HG03280 (cell line): Measurements from ENCODE around the gene MTMR8.
"Not testable (repeated sequence)": the region's sequence is repeated elsewhere in the genome, so short reads cannot be mapped to it uniquely, and the experiment has no call there.

Experiments
- ATAC-seq: cut with Tn5 transposase; IDR thresholded peaks from one replicate; pipeline ENCODE4 v1.9.1; 2021; ENCODE audit warnings: mild to moderate bottlenecking, moderate library complexity; ENCODE audit not compliant: unreplicated experiment

MTMR8 gene

GRCh38 chrX:64394874-64395567 is at the start of gene MTMR8:
Gene MTMR8, minus strand, starts transcription at chrX:64395452. Its CDS starts 89 bp downstream, at chrX:64395363.
- peak; percentile 98 for ATAC-seq

- no peak for ATAC-seq
Observed at GRCh38 chrX:64439551-64439950, 44.3 kb upstream of the MTMR8 start.

GRCh38 chrX:64437665-64438064 is 42.4 kb upstream of the MTMR8 start:
- ATAC-seq = no peak

DNA sequence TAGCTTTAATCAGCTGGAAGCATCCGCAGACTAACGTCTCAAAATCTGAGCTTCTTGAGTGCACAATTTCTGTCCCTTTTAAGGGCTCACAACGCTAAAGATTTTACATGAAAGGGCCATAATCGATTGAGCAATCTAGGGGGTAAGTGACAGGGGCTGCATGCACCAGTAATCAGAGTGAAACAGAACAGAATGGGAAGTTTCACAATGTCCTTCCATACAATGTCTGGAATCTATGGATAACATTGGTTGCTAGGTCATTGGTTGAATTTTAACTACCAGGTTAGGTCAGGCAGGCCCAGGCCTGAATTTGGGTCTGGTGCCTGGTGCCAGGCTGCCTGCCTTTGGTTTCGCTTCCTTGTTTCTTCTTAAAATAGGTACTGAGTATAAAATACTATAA is 42.0 kb upstream of the MTMR8 start:
- no peak for ATAC-seq

DNA sequence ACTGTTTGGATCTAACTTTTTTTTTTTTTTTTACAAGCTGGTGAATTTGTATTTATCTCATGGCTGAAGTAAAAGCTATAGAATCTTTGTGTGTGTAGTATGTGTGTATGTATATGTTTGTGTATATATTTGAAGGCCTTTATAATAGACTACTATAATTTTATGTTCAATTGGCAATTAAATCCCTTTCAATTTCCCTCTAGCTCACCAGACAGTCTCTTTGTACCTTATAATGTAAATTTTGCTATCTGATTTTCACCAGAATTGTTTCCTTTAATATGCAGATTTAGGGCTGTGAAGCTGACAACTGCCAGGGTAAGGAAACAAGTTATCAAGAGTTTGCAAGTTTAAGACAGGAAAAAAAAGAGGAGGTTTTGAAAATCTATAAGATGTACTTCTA is 33.1 kb upstream of the MTMR8 start:
- ATAC-seq = no peak

- ATAC-seq = peak; percentile 89
Observed at GRCh38 chrX:64427787-64428186, 32.5 kb upstream of the MTMR8 start.

DNA sequence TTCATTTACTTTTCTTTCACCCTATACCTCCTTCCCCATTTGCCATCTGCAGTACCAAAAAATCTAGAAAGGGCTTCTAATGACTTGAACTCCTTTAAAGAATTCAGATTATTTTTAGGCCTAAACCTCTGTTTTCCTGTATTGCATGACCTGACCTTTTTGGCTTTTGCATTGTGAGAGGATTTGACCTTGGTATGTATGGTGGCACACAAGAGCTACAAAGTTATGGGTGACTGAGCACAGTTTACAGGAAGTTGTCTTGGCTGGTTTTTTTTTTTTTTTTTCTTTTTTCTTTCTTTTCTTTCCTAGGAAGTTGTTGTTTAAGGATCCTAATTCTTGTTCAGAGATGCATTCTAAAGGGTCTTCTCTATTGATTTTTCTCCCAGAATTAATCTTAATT is 32.0 kb upstream of the MTMR8 start:
- ATAC-seq = no peak

- not testable (repeated sequence) for ATAC-seq
Observed at GRCh38 chrX:64409730-64410129, 14.5 kb upstream of the MTMR8 start.

DNA sequence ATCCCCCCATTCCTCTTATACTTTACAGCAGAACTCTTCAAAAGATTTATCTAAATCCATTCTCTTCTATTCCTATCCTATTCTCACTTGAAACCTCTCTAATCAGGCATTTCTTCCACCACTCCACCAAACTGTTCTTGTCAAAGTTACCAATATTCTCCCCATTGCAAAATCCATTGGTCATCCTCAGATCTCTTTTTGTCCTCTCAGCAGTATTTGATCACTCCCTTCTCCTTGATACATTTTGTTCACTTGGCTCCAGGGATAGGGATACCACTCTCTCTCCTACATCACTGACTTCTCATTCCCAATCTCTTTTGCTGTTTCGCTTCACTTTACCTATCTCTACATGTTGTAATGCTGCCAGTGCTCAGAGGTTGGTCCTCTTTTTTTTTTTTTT is 2.8 kb upstream of the MTMR8 start:
- ATAC-seq = no peak

DNA sequence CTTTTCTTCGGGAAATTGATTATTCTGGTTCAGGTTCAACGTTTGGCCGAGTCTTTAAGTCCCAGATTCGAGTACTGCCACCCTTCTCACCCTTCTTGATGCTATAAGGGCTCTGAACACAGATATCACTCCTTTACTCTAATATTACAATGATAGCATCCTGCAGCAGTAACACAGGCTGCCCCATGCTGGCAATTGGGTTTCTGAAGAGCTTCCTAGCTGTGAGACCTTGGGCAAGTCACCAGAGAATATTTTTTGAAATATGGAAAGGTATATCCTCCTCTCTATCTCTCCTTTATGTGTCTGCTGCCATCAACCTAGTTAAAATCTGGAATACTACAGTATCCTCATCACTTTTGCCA is 297 bp upstream of the MTMR8 start:
- peak; percentile 32 for ATAC-seq

- ATAC-seq = no peak
Observed at GRCh38 chrX:64394059-64394873, 986 bp downstream of the MTMR8 start.

- ATAC-seq = no peak
Observed at GRCh38 chrX:64389489-64389888, 5.8 kb downstream of the MTMR8 start.

- not testable (repeated sequence) for ATAC-seq
Observed at GRCh38 chrX:64380789-64381188, 14.5 kb downstream of the MTMR8 start.

DNA sequence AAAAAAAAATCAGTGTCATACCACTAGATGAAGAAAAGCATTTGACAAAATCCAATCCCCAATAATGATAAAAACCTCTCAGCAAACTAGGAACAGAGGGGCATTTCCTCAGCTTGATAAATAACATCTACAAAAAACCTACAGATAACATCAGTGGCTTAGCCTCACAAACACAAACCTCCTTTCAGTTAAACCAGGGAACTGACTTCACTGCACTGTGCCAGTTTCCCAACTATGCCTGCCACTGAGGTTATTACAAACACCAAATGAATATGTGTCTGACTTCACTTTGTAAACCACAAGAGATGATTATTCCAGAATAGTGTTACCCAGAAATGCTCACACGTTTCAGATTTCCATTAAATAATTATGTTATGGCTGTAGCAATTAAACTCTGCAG is 15.3 kb downstream of the MTMR8 start:
- ATAC-seq = no peak

DNA sequence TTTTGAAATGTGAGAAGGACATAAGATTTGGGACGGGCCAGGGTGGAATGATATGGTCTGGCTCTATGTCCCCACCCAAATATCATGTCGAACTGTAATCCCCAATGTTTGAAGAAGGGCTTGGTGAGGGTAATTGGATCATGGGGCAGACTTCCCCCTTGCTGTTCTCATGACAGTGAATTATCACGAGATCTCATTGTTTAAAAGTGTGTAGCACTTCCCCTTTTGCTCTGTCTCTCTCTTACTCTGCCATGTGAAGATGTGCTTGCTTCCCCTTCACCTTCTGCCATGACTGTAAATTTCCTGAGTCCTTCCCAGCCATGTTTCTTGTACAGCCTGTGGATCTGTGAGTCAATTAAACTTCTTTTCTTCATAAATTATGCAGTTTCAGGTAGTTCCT is 17.5 kb downstream of the MTMR8 start:
- ATAC-seq = no peak

- no peak for ATAC-seq
Observed at GRCh38 chrX:64352081-64352480, 43.2 kb downstream of the MTMR8 start.

- ATAC-seq = no peak
Observed at GRCh38 chrX:64350521-64350920, 44.7 kb downstream of the MTMR8 start.

DNA sequence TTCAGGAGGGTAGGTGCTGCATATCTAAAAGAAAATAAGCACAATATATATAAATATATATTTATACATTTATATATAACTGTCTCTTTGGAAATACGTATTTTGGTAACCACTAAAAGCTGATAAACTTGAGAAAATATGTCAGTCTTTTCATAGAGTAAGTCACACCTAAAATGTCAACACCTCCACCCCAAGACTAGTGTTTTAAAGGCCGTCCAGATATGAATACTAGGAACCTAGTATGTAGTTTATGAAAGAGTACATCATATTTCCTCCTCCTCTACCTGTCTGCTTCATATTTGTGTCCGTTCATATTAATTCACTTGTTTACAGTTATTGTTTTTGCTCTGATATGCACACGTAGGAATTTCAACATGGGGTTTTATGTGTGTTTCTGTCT is 45.2 kb downstream of the MTMR8 start:
- no peak for ATAC-seq

DNA sequence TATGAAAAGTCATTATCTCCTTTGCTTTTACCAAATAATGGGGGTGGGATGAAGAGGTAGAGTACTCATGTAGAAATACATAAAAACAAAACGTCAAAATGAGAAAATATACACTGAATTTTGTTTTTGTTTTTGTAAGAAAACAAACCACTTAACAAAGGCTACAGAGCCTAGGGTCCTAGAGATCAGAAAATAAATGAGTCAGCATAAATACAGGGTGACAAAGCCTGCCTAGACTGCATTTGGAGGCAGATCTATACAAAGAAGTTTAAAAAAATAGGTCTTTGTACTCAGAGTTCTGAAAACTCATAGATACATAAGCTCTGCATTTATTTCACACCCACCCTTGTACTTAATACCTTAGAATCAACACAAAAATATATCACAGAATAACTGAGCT is 52.4 kb downstream of the MTMR8 start:
- ATAC-seq = no peak

- ATAC-seq = no peak
Observed at GRCh38 chrX:64338296-64338695, 57.0 kb downstream of the MTMR8 start.

DNA sequence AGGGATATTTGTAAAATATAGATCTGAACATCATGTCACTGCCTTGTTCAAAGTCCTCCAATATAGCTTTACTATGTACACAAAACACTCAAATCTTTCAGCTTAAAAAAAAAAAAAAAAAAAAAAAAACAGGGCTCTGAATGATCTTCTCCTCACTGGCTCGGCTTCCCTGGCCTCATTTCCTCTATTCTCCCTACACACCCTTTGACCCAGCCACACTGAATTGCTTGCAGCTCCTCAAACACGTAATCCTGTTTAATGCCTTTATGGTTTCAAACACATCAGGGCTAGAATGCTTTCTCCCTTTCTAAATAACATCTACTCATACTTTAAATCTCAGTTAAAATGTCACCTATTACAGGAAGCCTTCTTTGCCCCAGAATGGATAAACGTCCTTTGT is 60.8 kb downstream of the MTMR8 start:
- ATAC-seq = no peak

- ATAC-seq = no peak
Observed at GRCh38 chrX:64330284-64330683, 65.0 kb downstream of the MTMR8 start.
